Measurements from ENCODE around the gene POLK. TPM values are rescaled to one million over a fixed set of nuclear protein-coding genes. Genes with fewer than 3 reads are reported as not detected.
A peak's percentile ranks its signal among the peaks of the same experiment; 100 is the strongest.
"Not testable (repeated sequence)": the region's sequence is repeated elsewhere in the genome, so short reads cannot be mapped to it uniquely, and the experiment has no call there.

POLK gene
- total and polyA plus RNA-seq, 4 donors: 3.7 to 20.6 (median 9.8) TPM

GRCh38 chr5:75553358-75553757 lies 41.7 kb downstream of the POLK start:
- Histone ChIP-seq H3K27ac (ENCODE audit: low read depth in 1 of 2, low read length in 2 of 2) (no peak overlapping the region), H3K4me3 (ENCODE audit: low read depth in 1 of 3, low read length in 3 of 3) (no peak overlapping the region), H3K9ac (ENCODE audit: low read depth in 1 of 2, low read length in 2 of 2) (no peak overlapping the region), H3K4me1 (ENCODE audit: control insufficient read depth in 4 of 4, insufficient read depth in 4 of 4, low read length in 3 of 4) (no peaks in the 10 kb centered on the region), H3K27me3 (ENCODE audit: control insufficient read depth in 4 of 4, insufficient read depth in 4 of 4, low read length in 3 of 4) (no peaks in the 10 kb centered on the region), H3K36me3 (ENCODE audit: control insufficient read depth in 4 of 4, insufficient read depth in 3 of 4, low read depth in 1 of 4, low read length in 3 of 4) (peaks cover 0 to 23% (median 9%) of the 10 kb centered on the region in 4 donors), H3K9me3 (ENCODE audit: control insufficient read depth in 4 of 4, low read length in 3 of 4) (no peaks in the 10 kb centered on the region)
- no peak for DNase-seq (ENCODE audit: low spot score)
- TF ChIP-seq GABPA (IDR thresholded peaks at IDR 0.05 in 1 of 2, conservative IDR thresholded peaks at IDR 0.05 in 1 of 2): no peak
- TF ChIP-seq FOXA2 (IDR thresholded peaks at IDR 0.05): no peak
- no peak for TF ChIP-seq EGR1 (IDR thresholded peaks at IDR 0.05; ENCODE audit: low read depth in 2 of 2)
- TF ChIP-seq JUND (IDR thresholded peaks at IDR 0.05): no peak
- TF ChIP-seq FOXA1 (IDR thresholded peaks at IDR 0.05): no peak
- TF ChIP-seq ZBTB33 (IDR thresholded peaks at IDR 0.05): no peak
- TF ChIP-seq HNF4G (IDR thresholded peaks at IDR 0.05): no peak
- 98% methylated on average over 1 of the region's 1 CpG for WGBS

GRCh38 chr5:75558221-75558620 lies 46.5 kb downstream of the POLK start:
- Histone ChIP-seq H3K27me3 (ENCODE audit: control insufficient read depth in 4 of 4, insufficient read depth in 4 of 4, low read length in 3 of 4) (no peaks in the 10 kb centered on the region), H3K4me1 (ENCODE audit: control insufficient read depth in 4 of 4, insufficient read depth in 4 of 4, low read length in 3 of 4) (peaks cover 0 to 2% (median 0%) of the 10 kb centered on the region in 4 donors), H3K4me3 (ENCODE audit: low read depth in 1 of 3, low read length in 3 of 3) (no peak overlapping the region), H3K27ac (ENCODE audit: low read depth in 1 of 2, low read length in 2 of 2) (no peak overlapping the region), H3K9me3 (ENCODE audit: control insufficient read depth in 4 of 4, low read length in 3 of 4) (no peaks in the 10 kb centered on the region), H3K36me3 (ENCODE audit: control insufficient read depth in 4 of 4, insufficient read depth in 3 of 4, low read depth in 1 of 4, low read length in 3 of 4) (peaks cover 0 to 12% (median 6%) of the 10 kb centered on the region in 4 donors), H3K9ac (ENCODE audit: low read depth in 1 of 2, low read length in 2 of 2) (no peak overlapping the region)
- TF ChIP-seq FOXA1 (IDR thresholded peaks at IDR 0.05) (no peak), JUND (IDR thresholded peaks at IDR 0.05) (no peak), HNF4A (conservative IDR thresholded peaks at IDR 0.05) (no peak), FOXA2 (IDR thresholded peaks at IDR 0.05) (no peak)
- DNase-seq (ENCODE audit: low spot score): no peak
- WGBS: 92% methylated on average over 1 of the region's 1 CpG

- Histone ChIP-seq H3K36me3 (ENCODE audit: control insufficient read depth in 4 of 4, insufficient read depth in 3 of 4, low read depth in 1 of 4, low read length in 3 of 4) (peaks cover 0 to 6% (median 3%) of the 10 kb centered on the region in 4 donors), H3K4me1 (ENCODE audit: control insufficient read depth in 4 of 4, insufficient read depth in 4 of 4, low read length in 3 of 4) (peaks cover 0 to 2% (median 0%) of the 10 kb centered on the region in 4 donors), H3K27me3 (ENCODE audit: control insufficient read depth in 4 of 4, insufficient read depth in 4 of 4, low read length in 3 of 4) (no peaks in the 10 kb centered on the region), H3K9ac (ENCODE audit: low read depth in 1 of 2, low read length in 2 of 2) (no peak overlapping the region), H3K27ac (ENCODE audit: low read depth in 1 of 2, low read length in 2 of 2) (peak overlapping the region in 1 of 2 donors; percentile 18), H3K9me3 (ENCODE audit: control insufficient read depth in 4 of 4, low read length in 3 of 4) (no peaks in the 10 kb centered on the region), H3K4me3 (ENCODE audit: low read depth in 1 of 3, low read length in 3 of 3) (no peak overlapping the region)
- no peak for DNase-seq (ENCODE audit: low spot score)
- 67% methylated on average over 4 of the region's 4 CpGs for WGBS
- TF ChIP-seq FOXA2 (IDR thresholded peaks at IDR 0.05) (no peak), NR2F2 (IDR thresholded peaks at IDR 0.05) (peak; percentile 37), HNF4A (conservative IDR thresholded peaks at IDR 0.05) (no peak), RAD21 (IDR thresholded peaks at IDR 0.05) (peak in 1 of 2 donors; percentile 16)
Measured at GRCh38 chr5:75558981-75559632, 47.4 kb downstream of the POLK start.

- not testable (repeated sequence) for H3K4me3 ChIP-seq (ENCODE audit: low read depth in 1 of 3, low read length in 3 of 3); H3K4me1 ChIP-seq (ENCODE audit: control insufficient read depth in 4 of 4, insufficient read depth in 4 of 4, low read length in 3 of 4); DNase-seq (ENCODE audit: low spot score); H3K27me3 ChIP-seq (ENCODE audit: control insufficient read depth in 4 of 4, insufficient read depth in 4 of 4, low read length in 3 of 4); H3K27ac ChIP-seq (ENCODE audit: low read depth in 1 of 2, low read length in 2 of 2); H3K9ac ChIP-seq (ENCODE audit: low read depth in 1 of 2, low read length in 2 of 2); H3K9me3 ChIP-seq (ENCODE audit: control insufficient read depth in 4 of 4, low read length in 3 of 4); H3K36me3 ChIP-seq (ENCODE audit: control insufficient read depth in 4 of 4, insufficient read depth in 3 of 4, low read depth in 1 of 4, low read length in 3 of 4)
- WGBS: 98% methylated on average over 1 of the region's 1 CpG
Measured at GRCh38 chr5:75560655-75561054, 49.0 kb downstream of the POLK start.

DNA sequence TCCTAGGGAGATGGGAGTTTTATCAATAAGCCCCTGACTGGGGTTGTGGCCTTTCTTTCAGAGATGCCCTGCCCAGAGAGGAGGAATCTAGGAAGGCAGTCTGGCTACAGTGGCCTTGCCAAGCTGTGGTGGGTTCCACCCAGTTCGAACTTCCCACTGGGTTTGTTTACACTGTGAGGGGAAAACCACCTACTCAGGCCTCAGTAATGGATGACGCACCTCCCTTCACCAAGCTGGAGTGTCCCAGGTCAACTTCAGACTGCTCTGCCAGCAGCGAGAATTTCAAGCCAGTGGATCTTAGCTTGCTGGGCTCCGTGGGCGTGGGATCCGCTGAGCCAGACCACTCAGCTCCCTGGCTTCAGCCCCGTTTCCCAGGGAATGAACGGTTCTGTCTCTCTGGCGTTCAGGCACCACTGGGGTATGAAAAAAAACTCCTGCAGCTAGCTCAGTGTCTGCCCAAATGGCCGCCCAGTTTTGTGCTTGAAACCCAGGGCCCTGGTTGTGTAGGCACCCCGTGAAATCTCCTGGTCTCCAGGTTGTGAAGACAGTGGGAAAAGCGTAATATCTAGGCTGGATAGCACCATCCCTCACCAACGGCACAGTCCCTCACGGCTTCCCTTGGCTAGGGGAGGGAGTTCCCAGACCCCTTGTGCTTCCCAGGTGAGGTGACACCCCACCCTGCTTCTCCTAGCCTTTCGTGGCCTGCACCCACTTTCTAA lies 54.5 kb downstream of the POLK start:
- H3K9ac ChIP-seq (ENCODE audit: low read depth in 1 of 2, low read length in 2 of 2); H3K9me3 ChIP-seq (ENCODE audit: control insufficient read depth in 4 of 4, low read length in 3 of 4); H3K4me1 ChIP-seq (ENCODE audit: control insufficient read depth in 4 of 4, insufficient read depth in 4 of 4, low read length in 3 of 4); H3K27me3 ChIP-seq (ENCODE audit: control insufficient read depth in 4 of 4, insufficient read depth in 4 of 4, low read length in 3 of 4); H3K4me3 ChIP-seq (ENCODE audit: low read depth in 1 of 3, low read length in 3 of 3); DNase-seq (ENCODE audit: low spot score); H3K36me3 ChIP-seq (ENCODE audit: control insufficient read depth in 4 of 4, insufficient read depth in 3 of 4, low read depth in 1 of 4, low read length in 3 of 4); H3K27ac ChIP-seq (ENCODE audit: low read depth in 1 of 2, low read length in 2 of 2): not testable (repeated sequence)
- WGBS: 95% methylated on average over 15 of the region's 15 CpGs
